Fibroblast of pulmonary artery (primary cell): ENCODE measurements around the gene NRG2.

Experiments
- DNase-seq: peaks from one replicate; pipeline ENCODE4 v3.0.0-alpha.2; 2010; ENCODE audit warnings: low read depth
- H3K4me3 ChIP-seq: replicated peaks from 2 replicates; pipeline ENCODE4 v1.5.1; 2011; ENCODE audit warnings: low read depth, mild to moderate bottlenecking, control low read depth, low read length, moderate library complexity
- TF ChIP-seq, protein P1 (sequence below): IDR thresholded peaks from 2 replicates; pipeline ENCODE4 v1.5.1; 2011; ENCODE audit warnings: mild to moderate bottlenecking, control low read depth, low read length, inconsistent platforms; ENCODE audit errors: missing control alignments

The NRG2 gene

DNA sequence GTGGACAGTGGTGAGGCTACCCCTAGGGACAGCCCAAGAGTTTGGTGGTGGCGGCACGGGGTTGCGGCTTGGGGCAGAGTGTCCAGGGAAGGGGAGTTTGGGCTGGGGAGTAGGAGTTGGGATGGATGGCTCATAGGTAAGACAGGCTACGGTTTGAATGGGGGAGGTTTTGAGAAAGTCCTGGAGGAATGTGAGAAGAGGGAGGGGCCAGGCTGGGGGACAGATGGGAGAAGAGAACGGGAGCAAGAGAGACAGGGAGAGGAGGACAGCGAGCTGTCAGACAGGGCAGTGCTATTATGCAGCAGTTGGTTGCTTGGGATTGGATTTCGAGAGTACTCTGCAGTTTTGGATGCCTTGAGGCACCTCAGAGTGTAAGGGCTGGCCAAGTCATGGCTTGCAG, 223.0 kb downstream of the NRG2 start:
- no peak for DNase-seq
- TF ChIP-seq, protein P1, sequence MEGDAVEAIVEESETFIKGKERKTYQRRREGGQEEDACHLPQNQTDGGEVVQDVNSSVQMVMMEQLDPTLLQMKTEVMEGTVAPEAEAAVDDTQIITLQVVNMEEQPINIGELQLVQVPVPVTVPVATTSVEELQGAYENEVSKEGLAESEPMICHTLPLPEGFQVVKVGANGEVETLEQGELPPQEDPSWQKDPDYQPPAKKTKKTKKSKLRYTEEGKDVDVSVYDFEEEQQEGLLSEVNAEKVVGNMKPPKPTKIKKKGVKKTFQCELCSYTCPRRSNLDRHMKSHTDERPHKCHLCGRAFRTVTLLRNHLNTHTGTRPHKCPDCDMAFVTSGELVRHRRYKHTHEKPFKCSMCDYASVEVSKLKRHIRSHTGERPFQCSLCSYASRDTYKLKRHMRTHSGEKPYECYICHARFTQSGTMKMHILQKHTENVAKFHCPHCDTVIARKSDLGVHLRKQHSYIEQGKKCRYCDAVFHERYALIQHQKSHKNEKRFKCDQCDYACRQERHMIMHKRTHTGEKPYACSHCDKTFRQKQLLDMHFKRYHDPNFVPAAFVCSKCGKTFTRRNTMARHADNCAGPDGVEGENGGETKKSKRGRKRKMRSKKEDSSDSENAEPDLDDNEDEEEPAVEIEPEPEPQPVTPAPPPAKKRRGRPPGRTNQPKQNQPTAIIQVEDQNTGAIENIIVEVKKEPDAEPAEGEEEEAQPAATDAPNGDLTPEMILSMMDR: no peak

GRCh38 chr5:139817970-139818369, 225.1 kb downstream of the NRG2 start:
- TF ChIP-seq, protein P1: no peak
- no peak for DNase-seq
- no peak overlapping the region for H3K4me3 ChIP-seq

More for the DNA sequence above, 223.0 kb downstream of the NRG2 start:
- no peak overlapping the region for H3K4me3 ChIP-seq

DNA sequence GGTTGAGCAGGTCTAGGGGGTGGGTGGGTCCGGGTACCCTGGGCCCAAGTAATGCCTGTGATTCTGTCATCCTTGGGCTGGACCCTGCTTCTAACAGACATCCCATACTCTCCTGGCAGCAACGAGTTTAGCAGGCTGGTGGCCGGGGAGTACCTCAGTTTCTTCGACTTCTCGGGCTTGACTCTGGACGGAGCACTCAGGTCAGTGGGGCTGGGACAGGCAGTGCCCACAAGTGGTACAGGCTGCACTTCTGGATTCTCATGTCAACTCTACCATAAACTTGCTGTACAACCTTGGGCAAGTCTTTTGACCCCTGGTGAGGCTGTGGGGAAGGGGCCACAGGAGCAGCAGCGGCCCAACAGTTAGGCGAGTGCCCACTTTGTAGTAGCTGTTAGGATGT, 225.7 kb downstream of the NRG2 start:
- no peak for DNase-seq
- no peak overlapping the region for H3K4me3 ChIP-seq
- TF ChIP-seq, protein P1: no peak

DNA sequence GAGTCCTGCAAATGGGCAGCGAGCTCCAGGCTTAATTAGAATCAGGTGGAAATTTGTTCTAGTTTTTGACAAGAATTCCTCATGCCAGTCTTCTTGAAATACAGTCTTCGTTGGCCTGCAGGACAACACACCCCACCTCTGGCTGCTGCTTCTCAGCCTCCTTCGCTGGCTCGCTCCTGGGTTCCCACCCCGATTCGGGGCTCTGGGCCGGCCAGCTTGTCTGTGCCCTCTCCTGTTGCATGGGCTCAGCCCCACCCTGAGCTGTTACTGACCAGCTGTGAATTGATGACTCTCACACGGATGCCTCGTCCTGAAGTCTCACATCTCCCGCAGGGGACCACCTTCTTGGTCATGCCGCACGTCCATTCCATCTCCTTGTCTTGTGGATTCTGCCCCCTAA, 226.5 kb downstream of the NRG2 start:
- no peak for DNase-seq
- TF ChIP-seq, protein P1: no peak

DNA sequence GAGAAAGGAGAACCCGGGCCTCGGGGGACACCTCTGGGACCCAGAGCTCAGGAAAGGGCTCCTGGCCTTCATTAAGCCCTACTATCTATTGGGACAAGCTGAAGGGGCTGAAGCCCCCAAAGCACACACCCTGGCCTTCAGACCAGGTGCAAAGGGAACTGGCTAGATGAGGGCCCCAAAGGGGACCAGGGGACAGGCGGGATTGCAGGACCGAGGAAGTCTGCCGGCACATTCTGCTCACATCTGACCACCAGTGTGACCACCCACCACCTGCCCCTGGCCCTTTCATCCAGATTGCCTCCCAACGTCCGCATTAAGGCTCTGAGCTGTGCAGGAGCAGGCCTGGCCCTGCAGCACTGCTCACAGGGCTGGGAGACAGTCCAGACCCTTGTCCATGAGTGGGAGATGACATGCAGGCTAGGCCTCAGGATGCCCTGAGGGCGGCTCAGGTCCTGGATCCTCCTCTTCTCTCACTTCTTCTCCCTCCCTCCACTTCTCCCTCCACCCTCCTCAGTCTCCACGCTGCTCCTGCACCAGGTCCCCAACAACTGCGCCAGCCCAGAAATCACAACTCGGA, 228.3 kb downstream of the NRG2 start:
- H3K4me3 ChIP-seq: no peak overlapping the region
- DNase-seq: no peak
- TF ChIP-seq, protein P1: no peak

More for the DNA sequence above, 226.5 kb downstream of the NRG2 start:
- no peak overlapping the region for H3K4me3 ChIP-seq

- DNase-seq: no peak
- H3K4me3 ChIP-seq: no peak overlapping the region
- TF ChIP-seq, protein P1: no peak
Observed at GRCh38 chr5:139814191-139814601, 228.9 kb downstream of the NRG2 start.

GRCh38 chr5:139812836-139813805, 230.0 kb downstream of the NRG2 start:
- H3K4me3 ChIP-seq: no peak overlapping the region
- DNase-seq: no peak
- TF ChIP-seq, protein P1: no peak
